T-cell (primary cell): Measurements from ENCODE around the gene XAF1. TPM values are rescaled to one million over a fixed set of nuclear protein-coding genes. Genes with fewer than 3 reads are reported as not detected.
"Not testable (repeated sequence)": the region's sequence is repeated elsewhere in the genome, so short reads cannot be mapped to it uniquely, and the experiment has no call there.

Source experiments
- ATAC-seq, 4 experiments: fragments of 200-7000 bp in 3 of 4; fragments of 150-1000 bp in 1 of 4; cut with Tn5 transposase; replicated peaks in 1 of 4; 1 replicate in 3 of 4; 2 replicates in 1 of 4; pipeline ENCODE4 v1.10.0; 2021; ENCODE audit warnings: moderate library complexity in 3 of 4, mild to moderate bottlenecking in 2 of 4, moderate number of reproducible peaks in 1 of 4
- CTCF ChIA-PET, 2 donors: fragments of 300-600 bp; sonication (Branson Sonifier 250); formaldehyde crosslinking; loops; one replicate each; lab custom pipeline; 2022; ENCODE audit warnings: antibody characterized with exemption in 2 of 2; lab: Charles Lee
- POLR2A ChIA-PET, 2 donors: fragments of 300-600 bp; sonication (Branson Sonifier 250); formaldehyde crosslinking; loops; one replicate each; lab custom pipeline; 2022; ENCODE audit warnings: antibody characterized with exemption in 2 of 2; lab: Charles Lee
- DNase-seq, 35 experiments: peaks; one replicate each; pipeline versions ENCODE4 v3.0.0 to v3.0.0-alpha.2; 2013 to 2023
- H3K27ac ChIP-seq: one replicate; pipeline ENCODE4 v1.5.1; 2013; ENCODE audit warnings: low read length
- H3K27me3 ChIP-seq, 2 experiments: replicated peaks in 1 of 2; 1 replicate in 1 of 2; 2 replicates in 1 of 2; pipeline versions ENCODE4 v1.6.1 to v1.7.0; 2013; ENCODE audit warnings: low read length in 1 of 2, mixed read lengths in 1 of 2; ENCODE audit not compliant: control insufficient read depth in 2 of 2, insufficient read depth in 2 of 2; ENCODE audit errors: extremely low read depth in 1 of 2
- H3K36me3 ChIP-seq, 2 donors: 1 replicate in 1 of 2; 2 replicates in 1 of 2; pipeline versions ENCODE4 v1.6.1 to v1.7.0; 2013; ENCODE audit warnings: low read length in 1 of 2; ENCODE audit not compliant: control insufficient read depth in 2 of 2, insufficient read depth in 1 of 2; ENCODE audit errors: extremely low read depth in 1 of 2
- H3K4me1 ChIP-seq, 2 experiments: 1 replicate in 1 of 2; 2 replicates in 1 of 2; pipeline versions ENCODE4 v1.6.1 to v1.7.0; 2013; ENCODE audit warnings: low read length in 2 of 2, mixed read lengths in 1 of 2; ENCODE audit not compliant: insufficient read depth in 2 of 2, control insufficient read depth in 1 of 2; ENCODE audit errors: extremely low read depth in 1 of 2
- H3K4me3 ChIP-seq, 2 donors: 1 replicate in 1 of 2; 2 replicates in 1 of 2; pipeline versions ENCODE4 v1.5.1 to v1.7.0; 2013; ENCODE audit warnings: mild to moderate bottlenecking in 2 of 2, low read length in 1 of 2, moderate library complexity in 1 of 2; ENCODE audit not compliant: control insufficient read depth in 1 of 2; ENCODE audit errors: extremely low read depth in 1 of 2
- H3K9me3 ChIP-seq: 2 replicates; pipeline ENCODE4 v1.7.0; 2013
- H3K27ac Mint-ChIP-seq, 2 donors: one replicate each; pipeline ENCODE4 v1.8.0; 2020 to 2021; ENCODE audit warnings: mild to moderate bottlenecking in 2 of 2, mixed read lengths in 2 of 2
- H3K27me3 Mint-ChIP-seq, 2 donors: one replicate each; pipeline ENCODE4 v1.8.0; 2021 to 2022; ENCODE audit warnings: mixed read lengths in 2 of 2
- H3K36me3 Mint-ChIP-seq: one replicate; pipeline ENCODE4 v1.8.0; 2021; ENCODE audit warnings: mixed read lengths
- H3K4me1 Mint-ChIP-seq, 3 donors: one replicate each; pipeline ENCODE4 v1.8.0; 2020 to 2022; ENCODE audit warnings: mixed read lengths in 3 of 3, mild to moderate bottlenecking in 1 of 3
- H3K4me3 Mint-ChIP-seq, 3 donors: one replicate each; pipeline ENCODE4 v1.8.0; 2020 to 2022; ENCODE audit warnings: mild to moderate bottlenecking in 3 of 3, mixed read lengths in 3 of 3, moderate library complexity in 3 of 3
- H3K9me3 Mint-ChIP-seq, 3 donors: one replicate each; pipeline ENCODE4 v1.8.0; 2020 to 2022; ENCODE audit warnings: mixed read lengths in 3 of 3
- WGBS: methylation state at CpG from one replicate; pipeline ENCODE4 v1.1.5; 2013; ENCODE audit warnings: missing lambda C conversion rate; ENCODE audit not compliant: insufficient coverage; 5-methylcytosine and 5-hydroxymethylcytosine counted together
- total RNA-seq, 35 experiments: library from RNA in 6 of 35; stranded (reverse) in 6 of 35; fragments of 120-200 nt in 1 of 35; gene quantifications; one replicate each; pipeline versions ENCODE4 v1.2.1 to v1.2.4 and lab custom pipeline; 2013 to 2026

XAF1 gene
- total RNA-seq, 5 donors from 2014 or later (not counting 1 experiment from before 2014, with no cell fraction given), result 38.2 to 114 (median 72.5) TPM

- H3K27ac ChIP-seq, result no peak overlapping the region
- no peaks in the 10 kb centered on the region for H3K9me3 ChIP-seq
- DNase-seq (no peak), ATAC-seq (no peak)
- Mint-ChIP-seq H3K9me3 (peaks cover 0 to 8% (median 0%) of the 10 kb centered on the region in 3 donors), H3K36me3 (no peaks in the 10 kb centered on the region), H3K27me3 (peaks cover 68% of the 10 kb centered on the region in 2 donors), H3K27ac (no peak overlapping the region), H3K4me3 (no peak overlapping the region), H3K4me1 (peaks cover 16 to 21% (median 18%) of the 10 kb centered on the region in 3 donors)
- ChIA-PET POLR2A (interaction anchor here in 1 of 2 donors (0.7 kb wide), 1 partner anchor 68 kb away, joined by 8 read pairs; no protein-coding TSS in a partner anchor), CTCF (no interaction called here)
- no peak overlapping the region for H3K4me3 ChIP-seq
- no CpG with 5 or more reads among the region's 2 CpGs for WGBS
- peaks cover 0 to 11% of the 10 kb centered on the region in 2 experiments for H3K4me1 ChIP-seq
- H3K36me3 ChIP-seq, result no peaks in the 10 kb centered on the region
- H3K27me3 ChIP-seq, result peaks cover 4 to 38% of the 10 kb centered on the region in 2 experiments
Measured at GRCh38 chr17:6716736-6717135, 39.1 kb upstream of the XAF1 start.

GRCh38 chr17:6721744-6722143, 34.1 kb upstream of the XAF1 start:
- 74% methylated on average over 5 of the region's 5 CpGs for WGBS

GRCh38 chr17:6724009-6724408, 31.8 kb upstream of the XAF1 start:
- Histone ChIP-seq H3K36me3 (no peaks in the 10 kb centered on the region), H3K4me3 (no peak overlapping the region), H3K9me3 (no peaks in the 10 kb centered on the region), H3K27me3 (peaks cover 0 to 17% of the 10 kb centered on the region in 2 experiments), H3K4me1 (no peaks in the 10 kb centered on the region), H3K27ac (no peak overlapping the region)
- no peaks in the 10 kb centered on the region for H3K36me3 Mint-ChIP-seq
- H3K9me3 Mint-ChIP-seq, result no peaks in the 10 kb centered on the region
- H3K27ac Mint-ChIP-seq, result no peak overlapping the region
- DNase-seq (no peak), ATAC-seq (no peak)
- no peak overlapping the region for H3K4me3 Mint-ChIP-seq
- ChIA-PET POLR2A (interaction anchor here in 1 of 2 donors (0.7 kb wide), 1 partner anchor 33 kb away, joined by 12 read pairs; no protein-coding TSS in a partner anchor), CTCF (no interaction called here)
- peaks cover 39 to 52% of the 10 kb centered on the region in 2 donors for H3K27me3 Mint-ChIP-seq
- no peaks in the 10 kb centered on the region for H3K4me1 Mint-ChIP-seq
- 87% methylated on average over 2 of the region's 5 CpGs for WGBS

More at GRCh38 chr17:6721744-6722143, 34.1 kb upstream of the XAF1 start:
- H3K4me1 Mint-ChIP-seq, result no peaks in the 10 kb centered on the region
- no peaks in the 10 kb centered on the region for H3K9me3 ChIP-seq
- POLR2A ChIA-PET, result no interaction called here
- peaks cover 48 to 60% of the 10 kb centered on the region in 2 donors for H3K27me3 Mint-ChIP-seq
- ATAC-seq, result no peak
- H3K27me3 ChIP-seq, result peaks cover 0 to 22% of the 10 kb centered on the region in 2 experiments
- peaks cover 0 to 1% (median 0%) of the 10 kb centered on the region in 3 donors for H3K9me3 Mint-ChIP-seq
- H3K4me3 ChIP-seq, result no peak overlapping the region
- no peaks in the 10 kb centered on the region for H3K4me1 ChIP-seq
- no peaks in the 10 kb centered on the region for H3K36me3 Mint-ChIP-seq
- no peak for DNase-seq
- no peak overlapping the region for H3K27ac Mint-ChIP-seq
- H3K27ac ChIP-seq, result no peak overlapping the region
- H3K36me3 ChIP-seq, result no peaks in the 10 kb centered on the region
- no peak overlapping the region for H3K4me3 Mint-ChIP-seq
- CTCF ChIA-PET, result no interaction called here

GRCh38 chr17:6729531-6729930, 26.3 kb upstream of the XAF1 start:
- POLR2A ChIA-PET, result no interaction called here
- H3K9me3 ChIP-seq, result no peaks in the 10 kb centered on the region
- H3K27ac Mint-ChIP-seq, result no peak overlapping the region
- H3K27me3 Mint-ChIP-seq, result peaks cover 11 to 25% of the 10 kb centered on the region in 2 donors
- CTCF ChIA-PET, result no interaction called here
- H3K4me1 Mint-ChIP-seq, result no peaks in the 10 kb centered on the region
- DNase-seq (no peak), ATAC-seq (no peak)
- no CpG with 5 or more reads among the region's 4 CpGs for WGBS
- no peaks in the 10 kb centered on the region for H3K36me3 Mint-ChIP-seq
- H3K9me3 Mint-ChIP-seq, result no peaks in the 10 kb centered on the region
- no peaks in the 10 kb centered on the region for H3K36me3 ChIP-seq
- no peaks in the 10 kb centered on the region for H3K4me1 ChIP-seq
- peaks cover 0 to 3% of the 10 kb centered on the region in 2 experiments for H3K27me3 ChIP-seq
- H3K27ac ChIP-seq, result no peak overlapping the region
- H3K4me3 Mint-ChIP-seq, result no peak overlapping the region
- no peak overlapping the region for H3K4me3 ChIP-seq

DNA sequence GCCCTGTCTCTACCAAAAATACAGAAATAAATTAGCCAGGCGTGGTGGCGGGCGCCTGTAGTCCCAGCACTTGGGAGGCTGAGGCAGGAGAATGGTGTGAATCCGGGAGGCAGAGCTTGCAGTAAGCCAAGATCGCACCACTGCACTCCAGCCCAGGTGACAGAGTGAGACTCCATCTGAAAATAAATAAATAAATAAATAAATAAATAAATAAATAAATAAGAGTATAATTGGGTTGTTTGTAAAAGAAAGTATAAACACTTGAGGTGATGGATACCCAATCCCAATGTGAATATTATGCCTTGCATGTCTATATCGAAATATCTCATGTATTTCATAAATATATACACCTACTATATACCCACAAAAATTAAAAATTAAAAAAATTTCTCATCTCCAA, 9.2 kb upstream of the XAF1 start:
- no CpG with 5 or more reads among the region's 6 CpGs for WGBS
- H3K4me1 Mint-ChIP-seq, H3K36me3 Mint-ChIP-seq, ATAC-seq, H3K27me3 ChIP-seq, DNase-seq, POLR2A ChIA-PET, H3K27ac Mint-ChIP-seq, H3K36me3 ChIP-seq, H3K4me1 ChIP-seq, H3K9me3 ChIP-seq, H3K9me3 Mint-ChIP-seq, CTCF ChIA-PET, H3K4me3 Mint-ChIP-seq, H3K27ac ChIP-seq, H3K4me3 ChIP-seq: not testable (repeated sequence)
- peaks cover 23 to 28% of the 10 kb centered on the region in 2 donors for H3K27me3 Mint-ChIP-seq

- Histone ChIP-seq H3K27me3 (peaks cover 0 to 1% of the 10 kb centered on the region in 2 experiments), H3K27ac (no peak overlapping the region), H3K4me1 (peaks cover 0 to 9% of the 10 kb centered on the region in 2 experiments), H3K9me3 (no peaks in the 10 kb centered on the region), H3K36me3 (no peaks in the 10 kb centered on the region), H3K4me3 (no peak overlapping the region)
- DNase-seq (no peak), ATAC-seq (no peak)
- Mint-ChIP-seq H3K36me3 (no peaks in the 10 kb centered on the region), H3K9me3 (no peaks in the 10 kb centered on the region), H3K4me1 (peaks cover 10 to 17% (median 13%) of the 10 kb centered on the region in 3 donors), H3K27me3 (peaks cover 15 to 16% of the 10 kb centered on the region in 2 donors), H3K27ac (no peak overlapping the region), H3K4me3 (no peak overlapping the region)
- ChIA-PET POLR2A (no interaction called here), CTCF (no interaction called here)
Measured at GRCh38 chr17:6748617-6749016, 7.2 kb upstream of the XAF1 start.
